GM18870 (cell line): Measurements from ENCODE around the gene MYO7A.

Experiments used
- ATAC-seq: cut with Tn5 transposase; IDR thresholded peaks from one replicate; pipeline ENCODE4 v1.9.1; 2021; ENCODE audit warnings: moderate library complexity; ENCODE audit not compliant: unreplicated experiment

The MYO7A gene

DNA sequence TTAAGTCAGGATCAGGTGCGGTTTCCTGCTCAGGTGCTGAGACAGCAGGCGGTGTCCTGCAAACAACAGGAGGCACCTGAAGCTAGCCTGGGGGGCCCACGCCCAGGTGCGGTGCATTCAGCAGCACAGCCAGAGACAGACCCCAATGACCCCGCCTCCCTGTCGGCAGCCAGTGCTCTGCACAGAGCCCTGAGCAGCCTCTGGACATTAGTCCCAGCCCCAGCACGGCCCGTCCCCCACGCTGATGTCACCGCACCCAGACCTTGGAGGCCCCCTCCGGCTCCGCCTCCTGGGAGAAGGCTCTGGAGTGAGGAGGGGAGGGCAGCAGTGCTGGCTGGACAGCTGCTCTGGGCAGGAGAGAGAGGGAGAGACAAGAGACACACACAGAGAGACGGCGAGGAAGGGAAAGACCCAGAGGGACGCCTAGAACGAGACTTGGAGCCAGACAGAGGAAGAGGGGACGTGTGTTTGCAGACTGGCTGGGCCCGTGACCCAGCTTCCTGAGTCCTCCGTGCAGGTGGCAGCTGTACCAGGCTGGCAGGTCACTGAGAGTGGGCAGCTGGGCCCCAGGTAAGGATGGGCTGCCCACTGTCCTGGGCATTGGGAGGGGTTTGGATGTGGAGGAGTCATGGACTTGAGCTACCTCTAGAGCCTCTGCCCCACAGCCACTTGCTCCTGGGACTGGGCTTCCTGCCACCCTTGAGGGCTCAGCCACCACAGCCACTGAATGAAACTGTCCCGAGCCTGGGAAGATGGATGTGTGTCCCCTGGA is at the start of gene MYO7A:
Gene MYO7A (plus strand): TSS at position 327 of the 772 bp plus-strand sequence. CDS start 2,389 bp downstream, outside the sequence.
- no peak for ATAC-seq

DNA sequence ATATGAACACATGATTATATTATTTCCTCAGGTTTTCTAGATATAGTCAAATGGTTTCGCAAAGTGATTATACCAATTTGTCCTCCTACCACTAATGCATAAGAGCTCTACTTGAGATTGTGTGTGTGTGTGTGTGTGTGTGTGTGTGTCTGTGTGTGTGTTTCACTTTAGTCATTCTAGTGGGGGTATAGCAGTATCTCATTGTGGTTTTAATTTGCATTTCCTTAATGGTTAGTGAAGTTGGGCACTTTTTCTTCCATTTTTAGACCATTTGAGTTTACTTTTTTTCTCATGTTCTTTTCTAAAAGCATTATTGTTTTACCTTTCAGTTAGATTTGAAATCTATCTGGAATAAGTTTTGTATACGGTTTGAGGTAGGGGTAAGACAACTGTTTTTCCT is 48.4 kb upstream of the MYO7A start:
- ATAC-seq = no peak

DNA sequence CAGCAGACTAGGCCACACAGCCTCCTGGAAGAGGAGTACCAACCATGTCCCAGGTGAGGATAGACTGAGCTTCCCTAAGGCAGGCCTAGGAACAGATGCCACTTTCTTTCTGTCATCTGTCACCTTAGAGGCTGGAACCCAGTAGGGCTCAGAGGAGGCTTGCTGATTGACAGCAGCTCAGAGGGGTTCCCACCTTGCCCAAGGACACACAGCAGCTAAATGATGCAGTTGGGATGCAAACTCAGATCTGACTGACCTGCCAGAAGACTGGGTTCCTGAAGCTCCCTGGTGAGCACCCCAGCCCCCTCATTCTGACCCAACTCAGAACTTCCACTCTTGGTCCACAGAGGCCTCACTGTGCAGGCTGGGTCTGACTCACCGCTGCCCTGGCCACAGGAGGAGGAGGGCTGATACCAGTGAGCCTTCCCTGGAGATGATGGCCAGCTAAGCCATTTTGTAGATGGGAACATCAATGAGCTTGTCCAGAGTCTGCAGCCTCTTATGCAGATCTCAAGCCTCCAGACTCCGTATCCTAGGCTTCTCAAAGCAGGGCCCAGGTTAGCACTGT is 47.3 kb upstream of the MYO7A start:
- no peak for ATAC-seq

DNA sequence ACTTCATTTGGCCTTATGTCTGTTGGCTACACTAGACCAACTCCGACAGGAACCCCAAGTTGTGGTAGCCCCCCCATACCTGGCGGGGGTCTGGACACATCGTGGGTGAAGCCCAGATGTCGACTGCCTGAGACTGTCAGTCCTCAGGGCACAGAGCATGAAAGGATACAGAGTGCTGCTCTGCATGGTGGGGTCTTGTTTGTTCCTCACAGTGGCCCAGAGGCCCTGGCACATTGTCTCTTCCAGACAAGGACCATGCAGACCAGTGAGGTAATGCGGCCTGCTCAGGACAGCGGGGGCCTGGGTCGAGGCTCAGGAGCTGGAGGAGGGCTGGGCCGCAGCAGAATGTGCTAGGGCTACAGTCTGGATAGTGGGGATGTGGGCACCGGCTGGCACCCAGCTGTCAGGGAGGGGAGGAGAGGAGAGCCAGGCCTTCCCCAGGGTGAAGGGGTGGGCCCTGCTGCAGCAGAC is 46.6 kb upstream of the MYO7A start:
- ATAC-seq = no peak

DNA sequence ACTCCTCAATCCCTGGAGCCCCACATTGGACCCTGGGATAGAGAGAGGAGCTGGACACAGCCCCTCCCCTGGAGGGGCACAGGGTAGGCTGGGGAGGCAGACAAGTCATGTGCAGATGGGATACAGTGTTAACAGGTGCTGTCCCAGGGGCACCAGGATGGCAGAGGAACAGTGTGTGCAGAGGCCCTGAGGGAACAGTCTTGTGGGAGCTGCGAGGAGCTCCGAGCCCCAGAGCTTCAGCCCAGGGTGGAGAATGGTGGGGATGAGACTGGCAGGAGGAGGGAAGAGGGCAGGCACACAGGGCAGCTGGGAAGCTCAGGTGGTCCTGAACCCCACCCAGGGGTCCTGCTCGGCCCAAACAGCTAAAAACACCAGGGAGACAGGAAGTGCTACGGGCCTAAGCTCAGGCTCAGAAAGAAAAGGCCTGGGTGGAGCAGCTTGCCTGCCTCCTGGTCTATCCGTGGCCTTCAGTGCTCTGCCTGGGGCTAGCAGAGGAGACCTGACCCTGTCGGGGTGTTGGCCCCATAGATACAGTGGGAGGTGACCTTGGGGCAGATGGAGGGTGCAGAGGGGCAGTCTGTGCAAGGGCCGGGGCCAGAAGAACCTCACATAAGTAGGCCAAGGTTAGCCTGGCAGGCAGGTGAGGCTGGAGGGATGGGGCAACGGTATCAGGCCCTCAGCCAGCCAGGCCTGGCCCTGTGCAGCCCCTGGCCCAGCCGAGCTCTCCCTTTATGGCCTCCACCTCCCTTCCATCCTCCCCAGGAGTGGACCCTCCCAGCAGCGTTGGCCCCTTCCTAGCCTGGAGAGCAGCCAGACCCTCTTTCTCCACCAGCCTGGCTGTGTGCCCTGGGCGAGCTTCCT is 45.8 kb upstream of the MYO7A start:
- ATAC-seq = no peak

DNA sequence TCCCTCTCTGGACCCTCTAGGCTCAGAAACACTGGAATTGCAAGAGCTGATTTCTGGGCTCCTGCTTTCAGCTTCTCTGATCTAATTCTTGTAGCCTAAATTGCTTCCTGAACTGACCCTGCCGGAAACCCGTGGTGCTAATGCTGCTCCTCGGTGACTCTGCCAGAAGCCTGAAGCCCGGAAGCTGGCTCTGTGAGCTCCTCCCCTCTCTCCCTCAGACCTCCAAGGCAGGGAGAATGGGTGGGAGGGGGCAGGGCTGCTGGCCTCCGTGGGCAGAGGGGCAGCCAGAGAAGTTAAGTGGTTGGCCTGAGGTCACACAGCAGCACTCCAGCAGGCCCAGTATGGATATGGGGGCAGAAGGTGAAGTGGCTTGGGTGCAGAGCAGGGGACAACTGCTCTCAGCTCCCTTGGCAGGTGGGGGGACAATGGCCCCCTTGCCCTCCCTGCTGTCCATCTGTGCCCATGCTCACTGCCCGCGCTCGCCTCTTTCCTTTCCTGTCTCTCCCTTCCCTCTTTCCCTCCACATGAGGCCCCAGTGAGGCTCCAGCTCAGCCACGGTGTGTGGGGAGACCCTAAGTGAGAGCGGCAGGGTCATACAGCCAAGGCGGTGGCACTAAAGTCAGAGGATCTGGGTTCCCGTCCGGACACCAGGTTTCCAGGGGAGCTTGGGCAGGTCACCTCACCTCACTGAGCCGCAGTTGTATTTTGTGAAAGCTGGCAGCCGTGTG is 45.0 kb upstream of the MYO7A start:
- no peak for ATAC-seq

DNA sequence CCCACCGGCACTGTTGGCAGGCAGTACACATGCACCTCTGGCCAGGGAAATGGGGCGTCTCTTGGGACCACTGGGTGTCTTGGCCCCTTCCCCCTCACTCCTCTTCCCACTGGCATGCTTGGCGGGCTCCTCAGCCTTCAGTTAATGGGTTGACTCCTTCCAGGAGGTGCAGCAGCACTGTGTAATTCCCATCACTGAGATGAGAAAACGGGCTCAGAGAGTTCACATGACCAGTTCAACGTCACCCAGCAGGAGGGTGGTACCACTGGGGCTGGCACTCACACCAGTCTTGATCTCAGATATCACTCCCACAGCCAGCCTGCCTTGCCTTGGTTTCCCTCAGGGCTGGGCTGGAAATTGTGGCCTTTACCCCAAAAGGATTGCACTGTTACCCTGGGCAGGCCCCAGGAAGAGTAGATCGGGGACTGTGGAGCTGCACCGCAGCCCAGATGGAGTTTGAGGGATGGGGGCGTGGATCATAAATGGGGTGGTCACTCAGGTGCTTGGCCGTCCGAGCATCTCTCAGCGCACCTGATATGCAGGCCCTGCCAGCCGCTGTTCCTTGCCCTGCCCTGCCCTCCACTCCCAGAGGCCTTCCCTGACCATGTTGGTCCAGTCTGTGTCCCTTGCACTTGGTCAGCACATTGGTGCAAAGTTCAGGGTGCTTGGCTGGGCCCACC is 44.3 kb upstream of the MYO7A start:
- no peak for ATAC-seq

DNA sequence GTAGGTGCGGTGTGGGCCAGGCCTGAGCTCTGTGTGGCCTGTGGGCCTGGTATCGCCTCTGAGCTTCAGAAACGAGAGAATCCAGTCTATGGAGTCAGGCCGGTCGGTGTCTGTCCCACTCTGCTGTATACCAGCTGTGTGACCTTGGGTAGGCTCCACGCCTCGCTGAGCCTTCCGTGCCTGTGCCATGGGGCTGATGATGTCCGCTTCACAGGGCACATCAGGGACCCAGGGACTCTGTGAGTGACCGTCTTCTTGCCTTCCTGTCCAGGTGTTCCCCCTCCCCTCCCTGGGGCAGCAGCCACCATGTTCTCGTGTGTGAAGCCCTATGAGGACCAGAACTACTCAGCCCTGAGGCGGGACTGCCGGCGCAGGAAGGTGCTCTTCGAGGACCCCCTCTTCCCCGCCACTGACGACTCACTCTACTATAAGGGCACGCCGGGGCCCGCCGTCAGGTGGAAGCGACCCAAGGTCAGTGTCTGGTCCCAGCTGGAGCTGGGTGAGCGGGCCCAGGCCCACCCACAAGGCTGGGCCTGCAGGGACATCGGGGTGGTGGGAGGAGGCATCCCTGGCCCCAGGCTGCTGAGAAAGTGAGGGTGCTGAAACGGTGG is 43.4 kb upstream of the MYO7A start:
- no peak for ATAC-seq

DNA sequence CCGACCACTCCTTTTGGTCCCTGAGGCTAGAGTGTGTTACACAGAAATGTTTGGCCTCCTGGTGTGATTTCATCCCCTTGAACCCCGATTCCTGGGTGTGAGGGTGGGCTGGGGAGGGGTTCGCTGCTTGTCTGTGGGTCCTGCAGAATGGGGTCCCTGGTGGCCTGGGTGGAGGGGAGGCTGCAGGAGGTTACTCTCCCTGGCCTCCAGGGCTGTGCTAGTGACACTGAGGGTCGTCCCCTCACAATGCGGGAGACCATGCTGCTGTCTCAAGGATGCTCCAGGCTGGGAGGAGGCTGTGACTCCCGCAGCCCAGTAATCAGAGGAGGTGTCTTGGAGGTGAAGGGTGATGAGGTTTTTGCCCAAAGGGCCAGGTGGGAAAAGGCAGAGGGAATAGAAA is 42.4 kb upstream of the MYO7A start:
- no peak for ATAC-seq

DNA sequence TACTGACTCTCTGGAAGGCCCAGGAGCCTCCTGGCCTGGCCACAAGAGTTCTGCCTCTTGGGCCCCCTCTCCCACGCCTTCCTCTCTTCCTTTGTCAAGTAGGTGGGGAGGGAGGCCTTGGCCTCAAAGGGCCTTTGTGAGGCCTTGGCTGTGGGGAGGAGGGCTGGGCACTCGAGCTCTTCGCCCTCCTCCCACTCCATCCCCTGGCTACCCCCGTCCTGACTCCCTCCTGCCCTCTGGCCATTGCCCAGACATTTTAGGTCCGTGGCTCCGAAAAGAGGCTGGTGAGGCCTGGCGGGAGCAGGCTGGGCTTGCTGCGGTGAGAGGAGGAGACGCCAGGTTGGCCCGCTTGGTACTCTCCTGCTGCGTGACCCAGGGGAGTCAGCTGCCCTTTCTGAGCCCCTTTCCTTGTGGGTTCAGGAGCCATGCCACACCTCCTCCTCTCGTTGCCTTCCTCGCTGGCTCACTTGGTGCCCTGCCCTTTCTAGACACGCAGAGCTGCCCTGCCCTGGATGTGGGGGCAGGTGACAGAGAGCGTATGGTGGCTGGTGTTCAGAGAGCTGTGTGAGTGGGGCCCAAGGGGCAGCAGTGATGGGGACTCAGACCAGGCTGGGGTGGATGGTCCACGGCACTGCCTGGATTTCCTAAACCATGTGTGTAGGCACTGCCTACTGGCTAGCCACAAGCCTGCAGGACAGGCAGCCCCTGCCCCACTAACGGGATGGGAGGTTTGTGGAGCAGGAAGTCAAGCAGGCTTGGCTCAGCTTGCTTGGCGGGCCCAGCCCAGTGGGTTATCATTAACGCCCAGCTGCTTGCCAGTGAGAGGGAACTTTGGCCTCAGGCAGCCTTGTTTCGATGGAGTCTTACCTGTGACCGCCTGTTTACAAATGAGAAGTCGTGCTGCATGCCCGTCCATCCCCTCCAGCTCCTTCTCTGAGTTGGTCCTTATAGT is 41.2 kb upstream of the MYO7A start:
- no peak for ATAC-seq

DNA sequence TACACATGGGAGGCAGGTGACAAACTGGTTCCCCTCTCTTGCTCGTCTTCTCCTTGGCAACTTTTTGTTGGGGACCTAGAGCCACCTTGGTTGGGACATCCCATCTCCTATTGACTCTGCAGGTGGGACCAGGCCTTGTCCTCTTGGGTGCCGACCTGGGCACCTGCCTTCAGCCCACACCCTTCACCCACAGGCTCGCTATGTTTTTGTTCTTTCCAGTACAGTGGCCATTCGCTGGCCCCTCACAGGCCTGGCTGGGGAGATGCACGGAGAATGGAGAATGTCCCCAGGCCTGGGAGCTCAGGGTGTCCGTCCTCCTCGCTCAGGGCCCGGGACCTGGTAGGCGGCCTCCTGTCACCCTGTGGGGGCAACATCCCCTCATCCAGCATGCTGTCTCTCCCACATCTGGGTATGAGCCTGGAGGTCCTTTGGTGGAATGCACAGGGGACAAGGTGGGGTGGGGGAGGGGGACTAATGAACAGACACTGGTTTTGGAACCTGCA is 40.3 kb upstream of the MYO7A start:
- ATAC-seq = no peak

DNA sequence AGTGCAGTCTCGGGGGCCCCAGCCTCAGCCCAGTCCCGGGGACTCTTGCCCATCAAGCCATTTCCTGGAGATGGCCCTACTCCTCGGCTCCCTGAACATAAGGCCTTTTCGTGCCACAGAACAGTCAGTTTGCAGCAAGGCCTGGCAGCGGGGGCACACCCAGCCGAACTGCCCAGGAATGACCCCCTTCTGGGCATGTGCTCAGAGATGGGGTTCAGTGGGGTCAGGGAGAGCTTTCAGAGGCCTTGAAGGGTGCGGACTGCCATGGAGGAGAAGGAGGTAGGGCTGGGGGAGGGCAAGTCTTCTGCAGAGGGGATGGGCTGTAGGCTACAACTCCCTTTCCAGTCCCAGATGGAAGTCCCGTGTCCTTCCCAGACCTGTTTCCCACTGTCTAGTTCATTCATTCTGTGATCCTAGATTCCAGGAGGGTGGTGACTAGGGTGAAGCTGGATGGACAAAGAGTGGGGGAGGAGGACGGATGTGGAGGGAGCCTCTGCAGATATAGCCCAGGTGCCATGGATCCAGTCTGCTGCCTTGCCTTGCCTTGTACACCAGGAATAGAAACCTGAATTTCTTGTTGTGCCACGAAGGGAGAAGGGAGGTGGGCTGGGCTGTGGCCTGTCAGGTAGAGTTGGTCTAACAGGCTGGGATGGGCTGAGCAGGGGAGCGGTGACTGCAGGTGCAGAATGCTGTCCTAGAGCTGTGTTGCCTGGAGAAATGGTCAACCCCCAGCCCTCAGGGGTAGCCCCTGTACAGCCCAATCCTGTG is 39.6 kb upstream of the MYO7A start:
- no peak for ATAC-seq

DNA sequence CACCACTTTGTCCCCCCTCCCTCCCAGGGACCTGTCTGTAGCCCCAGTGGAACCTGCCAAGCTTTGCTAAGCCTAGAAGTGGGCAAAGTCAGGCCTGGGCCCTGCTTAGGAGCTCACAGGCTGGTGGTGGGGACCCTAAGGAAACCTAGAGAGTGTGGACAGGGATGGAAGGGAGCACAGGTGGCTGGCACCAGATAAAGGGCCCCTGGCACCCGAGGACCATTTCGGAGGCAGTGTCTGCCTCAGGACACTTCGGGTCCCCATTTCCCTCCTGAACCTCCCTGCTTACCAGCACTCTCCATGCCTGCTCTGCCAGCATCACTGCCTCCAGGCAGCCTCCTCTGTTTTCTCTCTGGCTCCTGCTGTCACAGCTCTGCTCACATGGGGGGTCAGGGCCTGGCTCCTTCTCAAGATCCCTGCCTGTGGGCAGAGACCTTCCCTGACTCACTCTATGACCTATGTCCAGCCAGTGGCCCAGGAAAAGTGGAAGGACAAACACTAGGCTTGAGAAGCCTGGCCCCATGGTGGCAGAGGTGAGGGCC is 39.0 kb upstream of the MYO7A start:
- ATAC-seq = no peak

DNA sequence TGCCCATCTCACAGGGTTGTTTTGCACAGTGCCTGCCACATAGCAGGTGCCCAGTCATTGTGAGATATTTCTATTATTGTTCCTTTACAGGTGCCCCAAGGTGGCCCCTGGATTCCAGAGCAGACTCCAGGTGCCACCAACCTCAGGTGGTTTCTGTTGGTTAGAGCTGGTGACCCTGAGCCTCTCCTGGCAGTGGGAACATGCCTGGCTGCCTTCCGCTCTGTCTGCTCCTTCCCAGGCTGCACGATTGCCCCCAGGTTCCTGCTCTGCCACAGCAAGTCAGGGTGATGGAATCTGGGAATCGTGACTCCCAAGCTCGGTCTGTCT is 38.0 kb upstream of the MYO7A start:
- ATAC-seq = no peak

DNA sequence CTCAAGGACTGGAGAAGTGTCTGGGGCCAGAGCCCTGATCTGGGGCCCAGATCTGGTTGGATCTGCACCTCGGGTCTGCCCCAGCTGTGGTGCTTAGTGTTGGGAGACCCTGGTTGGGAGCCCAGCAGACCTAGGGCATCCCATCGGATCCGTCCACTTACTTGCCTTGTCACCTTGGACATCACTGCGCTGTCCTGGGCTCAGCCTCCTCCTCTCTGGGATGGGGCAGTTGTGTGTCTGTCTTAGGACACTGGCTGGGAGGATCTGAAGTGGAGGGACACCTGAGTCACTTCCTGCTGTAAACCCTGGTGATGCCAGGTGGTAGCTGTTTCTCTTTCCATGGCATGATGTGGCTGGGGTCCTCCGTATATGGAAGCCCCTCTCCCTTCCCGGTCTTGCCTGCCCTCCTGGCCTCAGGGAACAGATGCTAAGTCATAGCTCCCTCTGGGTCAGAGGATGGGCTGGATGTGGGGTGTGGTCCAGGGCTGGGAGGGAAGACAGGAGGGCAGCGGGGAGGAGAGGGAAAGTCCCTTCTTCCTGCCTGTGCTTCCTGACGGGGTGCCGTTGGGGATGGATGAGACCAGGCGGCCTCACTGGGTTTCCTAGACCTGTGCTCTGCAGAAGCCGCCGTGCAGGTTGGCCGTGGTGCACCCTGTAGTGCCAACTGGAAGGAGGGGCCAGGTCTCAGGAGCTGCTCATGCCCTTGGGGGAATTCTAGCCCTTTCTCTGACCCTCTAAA is 37.5 kb upstream of the MYO7A start:
- no peak for ATAC-seq

DNA sequence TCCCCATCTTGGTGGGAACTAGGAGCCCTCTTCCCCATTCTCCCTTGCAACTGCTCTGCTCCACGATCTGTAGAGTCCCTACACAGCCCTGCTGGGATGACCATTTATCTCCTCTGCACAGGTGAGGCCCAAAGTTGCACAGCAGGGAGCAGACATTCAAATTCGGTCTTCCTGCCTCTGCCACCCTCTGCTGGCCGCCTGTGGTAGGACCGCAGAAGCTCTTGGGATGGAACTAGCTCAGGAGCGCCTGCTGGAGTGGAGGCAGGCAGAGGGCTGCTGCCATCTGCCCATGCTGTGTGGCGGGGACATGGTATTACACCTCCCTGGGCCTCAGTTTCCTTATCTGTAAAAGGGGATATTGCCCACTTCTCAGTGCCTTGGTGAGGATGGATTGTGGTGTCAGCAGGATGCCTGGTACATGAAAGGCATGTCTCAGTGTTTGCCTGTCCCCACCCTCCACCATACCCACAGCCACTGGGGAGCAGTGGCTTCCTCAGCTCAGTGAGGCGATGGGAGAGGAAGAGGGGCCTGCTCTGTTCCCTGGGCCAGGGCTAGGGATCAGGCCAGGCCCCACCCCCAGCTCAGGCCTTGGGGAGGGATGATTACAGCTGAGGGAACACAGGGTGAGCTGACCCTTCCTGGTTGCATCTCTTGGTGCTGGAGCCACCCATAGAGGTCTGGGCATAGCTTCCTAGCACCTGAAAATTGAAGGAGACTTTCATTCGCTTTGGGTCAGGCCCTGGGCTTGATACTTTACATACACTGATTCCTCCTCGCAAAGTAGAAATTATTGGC is 36.7 kb upstream of the MYO7A start:
- peak; percentile 78 for ATAC-seq
